Measurements from ENCODE around the gene GSN.

GSN gene

DNA sequence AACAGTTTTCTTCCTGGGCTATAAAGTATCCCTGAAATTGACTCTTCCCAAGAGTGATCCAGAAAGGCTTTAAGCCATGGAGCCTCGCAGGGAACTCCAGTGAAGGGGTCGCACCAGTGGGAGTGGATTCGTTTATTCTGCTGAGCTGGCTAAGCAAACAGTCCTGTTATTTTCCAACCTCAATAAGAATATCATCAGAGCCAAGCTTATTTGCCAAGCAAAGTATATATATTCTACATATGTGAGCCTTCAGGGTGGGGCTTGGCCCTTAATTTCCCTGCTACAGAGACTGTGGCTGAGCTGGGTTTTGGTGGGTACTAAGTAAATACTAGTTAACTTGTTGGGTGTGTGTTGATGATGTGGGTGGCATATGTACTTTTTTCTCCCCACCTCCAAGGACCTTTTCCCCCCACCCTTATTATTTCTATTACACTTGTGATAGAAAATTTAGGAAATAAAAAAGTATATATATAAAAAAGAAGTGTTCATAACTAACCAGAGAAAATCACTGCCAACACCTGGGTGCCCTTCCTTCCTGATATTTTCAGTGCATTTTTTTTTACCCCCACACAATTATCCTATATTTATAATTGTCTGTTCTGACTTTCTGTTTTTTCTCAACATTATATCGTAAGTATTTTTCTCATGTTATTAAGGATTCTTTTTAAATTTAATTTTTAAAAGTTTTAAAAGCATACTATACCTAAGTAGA lies 5.3 kb downstream of the GSN start:
- Histone ChIP-seq H3K4me2 (ENCODE audit: low read length) (no peak overlapping the region), H3K9me3 (ENCODE audit: low read length) (no peaks in the 10 kb centered on the region), H3K27me3 (ENCODE audit: insufficient read depth, low read length) (no peaks in the 10 kb centered on the region; the same call in 1 of the 2 replicates), H3K4me3 (ENCODE audit: low read depth, low read length, poor library complexity, severe bottlenecking) (no peak overlapping the region), H3F3A (ENCODE audit: insufficient read depth, low read length) (no peaks in the 10 kb centered on the region), H2AFZ (ENCODE audit: low read length) (no peak overlapping the region), H3K9me2 (ENCODE audit: low read depth, low read length) (no peaks in the 10 kb centered on the region), H3K79me2 (ENCODE audit: insufficient read depth, low read length) (no peaks in the 10 kb centered on the region), H4K20me1 (ENCODE audit: insufficient read depth, low read length) (no peaks in the 10 kb centered on the region), H3K4me1 (ENCODE audit: insufficient read depth, low read length, severe bottlenecking) (peaks cover 8% of the 10 kb centered on the region), H3K36me3 (ENCODE audit: insufficient read depth, low read length) (no peaks in the 10 kb centered on the region), H3K27ac (ENCODE audit: low read depth, low read length, poor library complexity, severe bottlenecking) (no peak overlapping the region), H3K9ac (ENCODE audit: low read length) (no peak overlapping the region)
- TF ChIP-seq EZH2 (IDR thresholded peaks at IDR 0.05; ENCODE audit: borderline replicate concordance, low read length) = no peak
- TF ChIP-seq, protein P1, sequence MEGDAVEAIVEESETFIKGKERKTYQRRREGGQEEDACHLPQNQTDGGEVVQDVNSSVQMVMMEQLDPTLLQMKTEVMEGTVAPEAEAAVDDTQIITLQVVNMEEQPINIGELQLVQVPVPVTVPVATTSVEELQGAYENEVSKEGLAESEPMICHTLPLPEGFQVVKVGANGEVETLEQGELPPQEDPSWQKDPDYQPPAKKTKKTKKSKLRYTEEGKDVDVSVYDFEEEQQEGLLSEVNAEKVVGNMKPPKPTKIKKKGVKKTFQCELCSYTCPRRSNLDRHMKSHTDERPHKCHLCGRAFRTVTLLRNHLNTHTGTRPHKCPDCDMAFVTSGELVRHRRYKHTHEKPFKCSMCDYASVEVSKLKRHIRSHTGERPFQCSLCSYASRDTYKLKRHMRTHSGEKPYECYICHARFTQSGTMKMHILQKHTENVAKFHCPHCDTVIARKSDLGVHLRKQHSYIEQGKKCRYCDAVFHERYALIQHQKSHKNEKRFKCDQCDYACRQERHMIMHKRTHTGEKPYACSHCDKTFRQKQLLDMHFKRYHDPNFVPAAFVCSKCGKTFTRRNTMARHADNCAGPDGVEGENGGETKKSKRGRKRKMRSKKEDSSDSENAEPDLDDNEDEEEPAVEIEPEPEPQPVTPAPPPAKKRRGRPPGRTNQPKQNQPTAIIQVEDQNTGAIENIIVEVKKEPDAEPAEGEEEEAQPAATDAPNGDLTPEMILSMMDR (IDR thresholded peaks at IDR 0.05; ENCODE audit: low read length) = no peak

DNA sequence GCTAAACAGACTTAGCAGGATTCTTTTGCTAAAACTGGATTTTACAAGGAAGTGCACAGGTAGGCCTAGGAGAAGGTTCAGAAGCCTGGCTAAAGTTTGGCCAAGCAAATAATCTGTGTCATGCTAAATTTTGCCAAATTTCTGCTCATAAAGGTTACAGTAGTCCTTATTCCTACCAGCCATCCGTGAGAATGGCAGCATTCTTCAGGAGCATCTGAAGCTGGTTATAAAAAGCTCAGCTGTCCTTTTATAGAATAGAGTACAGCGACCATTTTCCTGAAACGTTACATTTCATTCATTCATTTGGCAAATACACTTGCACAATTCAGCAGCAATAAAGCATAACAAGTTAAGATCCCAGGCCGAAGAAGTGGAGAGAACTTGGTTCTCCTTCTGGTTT lies 6.9 kb downstream of the GSN start:
- no peaks in the 10 kb centered on the region for H3K36me3 ChIP-seq (ENCODE audit: insufficient read depth, low read length)
- H3K4me2 ChIP-seq (ENCODE audit: low read length) = no peak overlapping the region
- H2AFZ ChIP-seq (ENCODE audit: low read length) = no peak overlapping the region
- no peak overlapping the region for H3K9ac ChIP-seq (ENCODE audit: low read length)
- H3K27me3 ChIP-seq (ENCODE audit: insufficient read depth, low read length) = no peaks in the 10 kb centered on the region; the same call in 1 of the 2 replicates
- no peaks in the 10 kb centered on the region for H3K79me2 ChIP-seq (ENCODE audit: insufficient read depth, low read length)
- H3K4me3 ChIP-seq (ENCODE audit: low read depth, low read length, poor library complexity, severe bottlenecking) = no peak overlapping the region
- no peak for TF ChIP-seq EZH2 (IDR thresholded peaks at IDR 0.05; ENCODE audit: borderline replicate concordance, low read length)
- TF ChIP-seq, protein P1 (IDR thresholded peaks at IDR 0.05; ENCODE audit: low read length) = no peak
- H3F3A ChIP-seq (ENCODE audit: insufficient read depth, low read length) = no peaks in the 10 kb centered on the region
- H4K20me1 ChIP-seq (ENCODE audit: insufficient read depth, low read length) = no peaks in the 10 kb centered on the region
- no peaks in the 10 kb centered on the region for H3K9me3 ChIP-seq (ENCODE audit: low read length)
- peaks cover 3% of the 10 kb centered on the region for H3K4me1 ChIP-seq (ENCODE audit: insufficient read depth, low read length, severe bottlenecking)
- no peaks in the 10 kb centered on the region for H3K9me2 ChIP-seq (ENCODE audit: low read depth, low read length)
- no peak overlapping the region for H3K27ac ChIP-seq (ENCODE audit: low read depth, low read length, poor library complexity, severe bottlenecking)

DNA sequence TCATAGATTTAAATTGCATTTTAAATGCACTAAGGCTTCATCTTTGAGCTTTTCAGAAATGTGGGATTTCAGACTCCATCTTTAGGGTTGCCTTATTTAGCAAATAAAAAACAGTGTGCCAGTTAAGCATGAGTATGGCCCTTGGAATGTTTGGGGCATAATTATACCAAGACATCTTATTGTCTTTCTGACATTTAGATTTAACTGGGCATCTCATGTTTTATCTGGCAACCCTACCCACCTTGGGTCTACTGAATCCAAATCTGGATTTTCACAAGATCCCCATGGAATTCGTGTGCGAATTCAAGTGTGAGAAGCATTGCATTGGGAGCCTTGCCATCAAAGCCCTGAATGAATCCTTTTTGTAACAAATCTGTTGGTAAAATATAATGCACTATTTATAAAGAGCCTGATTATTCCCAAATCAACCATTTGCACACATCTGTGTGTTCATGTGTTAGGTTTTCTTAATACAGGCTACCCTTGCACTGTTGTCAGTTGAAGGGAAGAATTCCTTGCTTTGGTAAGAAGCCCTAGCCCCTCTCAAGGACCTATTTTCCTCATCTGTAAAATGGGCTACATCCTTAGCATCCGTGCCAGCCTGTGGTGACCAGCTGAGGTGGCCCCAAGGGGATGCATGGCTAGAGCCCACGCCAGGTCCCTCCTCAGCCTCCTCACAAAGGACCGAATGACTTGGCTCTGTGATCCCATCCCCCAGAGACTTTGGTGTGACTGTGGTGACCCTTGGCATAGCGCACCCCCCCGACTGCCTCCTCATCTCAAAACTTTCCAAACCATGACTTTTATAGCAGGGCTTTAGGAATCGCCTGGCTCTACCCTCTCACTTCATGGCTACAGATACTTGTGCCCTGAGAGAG lies 8.1 kb downstream of the GSN start:
- no peak overlapping the region for H2AFZ ChIP-seq (ENCODE audit: low read length)
- H3F3A ChIP-seq (ENCODE audit: insufficient read depth, low read length) = no peaks in the 10 kb centered on the region
- no peaks in the 10 kb centered on the region for H3K79me2 ChIP-seq (ENCODE audit: insufficient read depth, low read length)
- no peaks in the 10 kb centered on the region for H3K36me3 ChIP-seq (ENCODE audit: insufficient read depth, low read length)
- H3K4me1 ChIP-seq (ENCODE audit: insufficient read depth, low read length, severe bottlenecking) = peaks cover 3% of the 10 kb centered on the region
- H3K27me3 ChIP-seq (ENCODE audit: insufficient read depth, low read length) = no peaks in the 10 kb centered on the region
- H3K9me2 ChIP-seq (ENCODE audit: low read depth, low read length) = no peaks in the 10 kb centered on the region
- H3K9ac ChIP-seq (ENCODE audit: low read length) = no peak overlapping the region
- H3K4me3 ChIP-seq (ENCODE audit: low read depth, low read length, poor library complexity, severe bottlenecking) = no peak overlapping the region
- no peaks in the 10 kb centered on the region for H3K9me3 ChIP-seq (ENCODE audit: low read length)
- no peak overlapping the region for H3K4me2 ChIP-seq (ENCODE audit: low read length)
- TF ChIP-seq, protein P1 (IDR thresholded peaks at IDR 0.05; ENCODE audit: low read length) = no peak
- no peak for TF ChIP-seq EZH2 (IDR thresholded peaks at IDR 0.05; ENCODE audit: borderline replicate concordance, low read length)
- H3K27ac ChIP-seq (ENCODE audit: low read depth, low read length, poor library complexity, severe bottlenecking) = no peak overlapping the region
- no peaks in the 10 kb centered on the region for H4K20me1 ChIP-seq (ENCODE audit: insufficient read depth, low read length)

Measured in OCI-LY1 (cell line).